H1 (cell line): ENCODE data around the gene ASXL1. TPM values are rescaled to one million over a fixed set of nuclear protein-coding genes. Genes with fewer than 3 reads are reported as not detected.

ENCODE experiments used
- CTCF ChIA-PET: fragments of 300-600 bp; sonication (Branson Sonifier 250); formaldehyde crosslinking; loops from one replicate; lab custom pipeline; 2021; ENCODE audit not compliant: partially characterized antibody; lab: Charles Lee
- POLR2A ChIA-PET: fragments of 300-600 bp; sonication (Branson Sonifier 250); formaldehyde crosslinking; loops from one replicate; lab custom pipeline; 2021; ENCODE audit warnings: inconsistent platforms; ENCODE audit not compliant: partially characterized antibody; lab: Charles Lee
- DNase-seq, 2 experiments: peaks; one replicate each; pipeline versions ENCODE4 v3.0.0 to v3.0.0-alpha.2; 2010 to 2022; ENCODE audit warnings: low spot score in 2 of 2, low read depth in 1 of 2, mixed read lengths in 1 of 2
- FAIRE-seq: peaks from 2 replicates; lab custom pipeline; 2011; peaks lifted over from hg19 to GRCh38; lab: Jason Lieb, UNC
- H2AFZ ChIP-seq: 2 replicates; pipeline ENCODE4 v1.8.1; 2012; ENCODE audit warnings: low read length, inconsistent platforms
- H2AK5ac ChIP-seq: 2 replicates; pipeline ENCODE4 v1.6.1; 2013; ENCODE audit warnings: low read depth, low read length
- H2BK120ac ChIP-seq: replicated peaks from 2 replicates; pipeline ENCODE3; 2013; ENCODE audit warnings: low read depth, low read length, inconsistent platforms
- H2BK12ac ChIP-seq: 2 replicates; pipeline ENCODE4 v1.6.1; 2013; ENCODE audit warnings: low read depth, low read length
- H2BK15ac ChIP-seq: 2 replicates; pipeline ENCODE4 v1.6.1; 2013; ENCODE audit warnings: low read length
- H2BK20ac ChIP-seq: 2 replicates; pipeline ENCODE4 v1.6.1; 2013; ENCODE audit warnings: low read length
- H2BK5ac ChIP-seq: 2 replicates; pipeline ENCODE4 v1.6.1; 2013; ENCODE audit warnings: low read depth, low read length
- H3K14ac ChIP-seq: 2 replicates; pipeline ENCODE4 v1.6.1; 2013; ENCODE audit warnings: inconsistent platforms; ENCODE audit not compliant: insufficient read length
- H3K18ac ChIP-seq: 2 replicates; pipeline ENCODE4 v1.6.1; 2013; ENCODE audit warnings: low read length; ENCODE audit errors: extremely low read depth
- H3K23ac ChIP-seq: 2 replicates; pipeline ENCODE4 v1.6.1; 2013; ENCODE audit warnings: inconsistent platforms; ENCODE audit not compliant: insufficient read length
- H3K23me2 ChIP-seq: 2 replicates; pipeline ENCODE4 v1.6.1; 2013; ENCODE audit warnings: low read depth, low read length
- H3K27ac ChIP-seq: 2 replicates; pipeline ENCODE4 v1.6.1; 2011; ENCODE audit warnings: low read depth, low read length, inconsistent platforms
- H3K27me3 ChIP-seq, 4 experiments: replicated peaks in 1 of 4; 1 replicate in 1 of 4; 2 replicates in 3 of 4; pipeline versions ENCODE4 v1.6.1 to v1.8.1; 2011 to 2013; ENCODE audit warnings: low read length in 3 of 4, mild to moderate bottlenecking in 3 of 4, inconsistent platforms in 2 of 4, mixed read lengths in 2 of 4, moderate library complexity in 1 of 4; ENCODE audit not compliant: control insufficient read depth in 3 of 4, insufficient read depth in 3 of 4; ENCODE audit errors: extremely low read depth in 1 of 4
- H3K36me3 ChIP-seq, 4 experiments: 2 replicates each; pipeline versions ENCODE4 v1.6.1 to v1.8.1; 2011 to 2013; ENCODE audit warnings: mild to moderate bottlenecking in 4 of 4, low read length in 3 of 4, moderate library complexity in 2 of 4, control low read depth in 1 of 4, inconsistent platforms in 1 of 4; ENCODE audit not compliant: insufficient read depth in 4 of 4, control insufficient read depth in 2 of 4
- H3K4ac ChIP-seq: replicated peaks from 2 replicates; pipeline ENCODE3; 2013; ENCODE audit warnings: low read length, low read depth, mixed read lengths, inconsistent platforms; ENCODE audit not compliant: insufficient read length
- H3K4me1 ChIP-seq, 4 experiments: replicated peaks in 1 of 4; 1 replicate in 1 of 4; 2 replicates in 3 of 4; pipeline versions ENCODE4 v1.6.1 to v1.8.1; 2011 to 2013; ENCODE audit warnings: low read length in 3 of 4, inconsistent platforms in 2 of 4, mixed read lengths in 1 of 4; ENCODE audit not compliant: insufficient read depth in 4 of 4, control insufficient read depth in 3 of 4
- H3K4me2 ChIP-seq, 2 experiments: 2 replicates each; pipeline versions ENCODE4 v1.6.1 to v1.8.1; 2011 to 2013; ENCODE audit warnings: low read depth in 2 of 2, low read length in 2 of 2, control low read depth in 1 of 2, inconsistent platforms in 1 of 2, mild to moderate bottlenecking in 1 of 2; ENCODE audit not compliant: insufficient read depth in 1 of 2
- H3K4me3 ChIP-seq, 4 experiments: fragments of 200-600, 300-600 bp in 1 of 4; sonication (generic), shearing (Covaris generic), sonication (Bioruptor Twin) in 1 of 4; 2 replicates each; pipeline versions ENCODE4 v1.5.1 to v1.8.1; 2011 to 2016; ENCODE audit warnings: low read length in 4 of 4, low read depth in 3 of 4, control low read depth in 2 of 4, inconsistent platforms in 2 of 4, mild to moderate bottlenecking in 2 of 4, mixed read lengths in 1 of 4, moderate library complexity in 1 of 4; ENCODE audit not compliant: insufficient read depth in 2 of 4; ENCODE audit errors: extremely low read depth in 1 of 4
- H3K56ac ChIP-seq: replicated peaks from 2 replicates; pipeline ENCODE3; 2013; ENCODE audit warnings: low read depth, mild to moderate bottlenecking, mixed read lengths, low read length, inconsistent platforms; ENCODE audit not compliant: insufficient read length
- H3K79me1 ChIP-seq: 2 replicates; pipeline ENCODE4 v1.6.1; 2013; ENCODE audit warnings: low read depth, low read length, control low read depth
- H3K79me2 ChIP-seq, 2 experiments: 2 replicates each; pipeline versions ENCODE4 v1.6.1 to v1.8.1; 2012 to 2013; ENCODE audit warnings: low read length in 2 of 2, mild to moderate bottlenecking in 2 of 2, inconsistent platforms in 1 of 2; ENCODE audit not compliant: insufficient read depth in 2 of 2, control insufficient read depth in 1 of 2
- H3K9ac ChIP-seq, 4 experiments: replicated peaks in 1 of 4; 1 replicate in 1 of 4; 2 replicates in 3 of 4; pipeline versions ENCODE4 v1.6.1 to v1.8.1; 2011 to 2013; ENCODE audit warnings: low read depth in 3 of 4, low read length in 3 of 4, control low read depth in 2 of 4, mild to moderate bottlenecking in 2 of 4, moderate library complexity in 2 of 4, inconsistent platforms in 1 of 4; ENCODE audit errors: extremely low read depth in 1 of 4
- H3K9me3 ChIP-seq, 2 experiments: 2 replicates each; pipeline versions ENCODE4 v1.6.1 to v1.8.1; 2012 to 2013; ENCODE audit warnings: mild to moderate bottlenecking in 2 of 2, moderate library complexity in 2 of 2, control low read depth in 1 of 2, inconsistent platforms in 1 of 2, low read depth in 1 of 2, low read length in 1 of 2, mixed read lengths in 1 of 2; ENCODE audit not compliant: insufficient read depth in 2 of 2
- H4K20me1 ChIP-seq, 2 experiments: replicated peaks in 1 of 2; 2 replicates each; pipeline versions ENCODE3 to v1.8.1; 2011 to 2013; ENCODE audit warnings: inconsistent platforms in 2 of 2, low read length in 2 of 2, mild to moderate bottlenecking in 1 of 2; ENCODE audit not compliant: insufficient read depth in 2 of 2, control insufficient read depth in 1 of 2
- H4K5ac ChIP-seq: 2 replicates; pipeline ENCODE4 v1.6.1; 2013; ENCODE audit warnings: low read length, low read depth, mixed read lengths, inconsistent platforms; ENCODE audit not compliant: insufficient read length
- H4K8ac ChIP-seq: 2 replicates; pipeline ENCODE4 v1.8.0; 2013; ENCODE audit warnings: mild to moderate bottlenecking, moderate library complexity, low read length, inconsistent platforms; ENCODE audit not compliant: insufficient read depth; ENCODE audit errors: extremely low read depth
- H4K91ac ChIP-seq: replicated peaks from 2 replicates; pipeline ENCODE3; 2013; ENCODE audit warnings: low read length, mixed read lengths, inconsistent platforms; ENCODE audit not compliant: insufficient read length
- EP300 ChIP-seq, 2 experiments: IDR thresholded peaks; 1 replicate in 1 of 2; 2 replicates in 1 of 2; pipeline ENCODE4 v1.6.1; 2011 to 2012; ENCODE audit warnings: low read depth in 2 of 2, low read length in 2 of 2, mild to moderate bottlenecking in 2 of 2, borderline replicate concordance in 1 of 2, inconsistent platforms in 1 of 2, moderate library complexity in 1 of 2
- EZH2 ChIP-seq: fragments of 200-600 bp; sonication (generic); IDR thresholded peaks from 2 replicates; pipeline ENCODE4 v1.7.1; 2012; ENCODE audit warnings: low read depth, mild to moderate bottlenecking, moderate library complexity, low read length, inconsistent platforms; ENCODE audit not compliant: severe bottlenecking
- NRF1 ChIP-seq: IDR thresholded peaks from 2 replicates; pipeline ENCODE4 v1.6.1; 2011; ENCODE audit warnings: mild to moderate bottlenecking, low read depth, low read length, improper control_type of control experiment
- SIN3A ChIP-seq, 2 experiments: IDR thresholded peaks in 1 of 2; conservative IDR thresholded peaks in 1 of 2; 2 replicates each; pipeline ENCODE4 v1.6.1; 2011 to 2012; ENCODE audit warnings: low read length in 2 of 2, improper control_type of control experiment in 1 of 2, low read depth in 1 of 2, mild to moderate bottlenecking in 1 of 2
- SUZ12 ChIP-seq: fragments of 200-600 bp; sonication (generic); IDR thresholded peaks from 2 replicates; pipeline ENCODE4 v1.6.1; 2012; ENCODE audit warnings: mild to moderate bottlenecking, inconsistent platforms, low read length, moderate library complexity, mixed read lengths
- TAF1 ChIP-seq: IDR thresholded peaks from 2 replicates; pipeline ENCODE4 v1.6.1; 2011; ENCODE audit warnings: mild to moderate bottlenecking, low read depth, low read length
- WGBS, 2 experiments: shearing (Covaris generic) in 1 of 2; methylation state at CpG; one replicate each; pipeline versions ENCODE4 v1.1.6 to v1.1.7; 2013 to 2015; ENCODE audit warnings: low lambda C conversion rate in 2 of 2, mixed read lengths in 2 of 2, inconsistent platforms in 1 of 2, low coverage in 1 of 2, missing lambda C conversion rate in 1 of 2; ENCODE audit not compliant: insufficient replicate concordance in 2 of 2, insufficient coverage in 1 of 2, insufficient read length in 1 of 2; ENCODE audit errors: extremely low coverage in 1 of 2, missing lambda C conversion rate in 1 of 2; 5-methylcytosine and 5-hydroxymethylcytosine counted together
- polyA plus RNA-seq, 7 experiments: library from polyadenylated mRNA; depleted of rRNA in 3 of 7; stranded (reverse) in 5 of 7; unstranded in 2 of 7; fragments of >200 nt in 5 of 7; fragments of 200-250 nt in 2 of 7; gene quantifications; 1 replicate in 5 of 7; 2 replicates in 1 of 7; 4 replicates in 1 of 7; pipeline versions ENCODE4 v1.2.1 to v1.2.3, GENCODE V29; 2011 to 2013; ENCODE audit warnings: missing spikeins in 2 of 7, mixed read lengths in 2 of 7
- total RNA-seq: library from RNA; stranded (reverse); fragmentation: NEBNext Ultra II Directional; extraction: Animal tissue kit (Norgen Biotek cat#: 25700); gene quantifications from 2 replicates; pipeline ENCODE4 v1.2.1, GENCODE V29; 2021

Gene ASXL1
- total and polyA plus RNA-seq, 2 of the 8 experiments (the other 6 are each of a cell fraction or from before 2014, with no cell fraction given), result 10.6 to 26.5 TPM

DNA sequence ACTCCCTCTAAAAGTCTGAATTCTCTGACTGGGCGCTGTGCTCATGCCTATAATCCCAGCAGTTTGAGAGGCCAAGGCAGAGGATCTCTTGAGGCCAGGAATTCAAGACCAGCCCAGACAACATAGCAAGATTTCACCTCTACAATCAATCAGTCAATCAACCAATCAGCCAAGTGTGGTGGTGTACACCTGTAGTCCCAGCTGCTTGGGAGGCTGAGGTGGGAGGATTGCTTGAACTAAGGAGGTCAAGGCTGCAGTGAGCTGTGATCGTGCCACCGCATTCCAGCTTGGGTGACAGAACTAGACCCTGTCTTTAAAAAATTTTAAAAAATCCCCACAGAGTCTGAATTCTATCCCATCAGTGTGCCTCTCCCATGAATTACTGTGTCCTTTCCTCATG lies 42.7 kb upstream of the ASXL1 start:
- H3K4me1 ChIP-seq, result no peaks in the 10 kb centered on the region
- H3K27me3 ChIP-seq, result no peaks in the 10 kb centered on the region
- H3K56ac ChIP-seq, result no peak overlapping the region
- no peak overlapping the region for H3K4me3 ChIP-seq
- no peak overlapping the region for H4K5ac ChIP-seq
- no peak overlapping the region for H2AK5ac ChIP-seq
- H3K27ac ChIP-seq, result no peak overlapping the region
- no peak overlapping the region for H3K14ac ChIP-seq
- H3K36me3 ChIP-seq, result peaks cover 0 to 15% (median 6%) of the 10 kb centered on the region in 4 experiments; a peak in 3 of 8 replicates
- no peak overlapping the region for H2BK5ac ChIP-seq
- WGBS, 2 experiments, result 95% methylated on average over 3 of the region's 3 CpGs; no CpG with 5 or more reads in 1 of the 2 experiments
- no peak overlapping the region for H4K91ac ChIP-seq
- CTCF ChIA-PET, result no interaction called here
- no peak overlapping the region for H2AFZ ChIP-seq
- H4K8ac ChIP-seq, result no peak overlapping the region
- H3K4me2 ChIP-seq, result no peak overlapping the region
- POLR2A ChIA-PET, result no interaction called here
- no peak overlapping the region for H3K9ac ChIP-seq
- H3K18ac ChIP-seq, result no peak overlapping the region
- H3K23me2 ChIP-seq, result no peaks in the 10 kb centered on the region; the same call in 1 of the 2 replicates
- no peak overlapping the region for H2BK20ac ChIP-seq
- no peak overlapping the region for H2BK120ac ChIP-seq
- no peak overlapping the region for H3K23ac ChIP-seq
- H3K79me2 ChIP-seq, result no peaks in the 10 kb centered on the region
- no peak overlapping the region for H2BK12ac ChIP-seq
- no peak overlapping the region for H3K4ac ChIP-seq
- H3K9me3 ChIP-seq, result no peaks in the 10 kb centered on the region
- H4K20me1 ChIP-seq, result peaks cover 0 to 5% of the 10 kb centered on the region in 2 experiments
- H2BK15ac ChIP-seq, result no peak overlapping the region
- DNase-seq, result no peak
- FAIRE-seq, result no peak
- H3K79me1 ChIP-seq, result 0 out of 2 replicates have a peak, but pooled peaks cover 3% of the 10 kb centered on the region
- TF ChIP-seq NRF1 (no peak), TAF1 (no peak), SIN3A (conservative IDR thresholded peaks at IDR 0.05 in 1 of 2, IDR thresholded peaks at IDR 0.05 in 1 of 2; ENCODE audit: low read depth in 1 of 2, low read length in 2 of 2) (no peak), SUZ12 (no peak), EP300 (IDR thresholded peaks at IDR 0.05; ENCODE audit: borderline replicate concordance in 1 of 2, low read depth in 2 of 2, low read length in 2 of 2) (no peak), EZH2 (no peak)
